ENCODE measurements around the gene CPT1C. TPM values are rescaled to one million over a fixed set of nuclear protein-coding genes. Genes with fewer than 3 reads are reported as not detected.

Gene CPT1C
- total and polyA plus RNA-seq, 2 donors (not counting 3 experiments of a cell fraction or from before 2014, with no cell fraction given): 45.7 to 80.8 TPM

- ChIA-PET POLR2A (no interaction called here), CTCF (interaction anchor here (0.9 to 2.9 kb wide), 4 partner anchors 9 to 110 kb away, joined by 3 to 9 read pairs (median 3); partner anchors contain the start of gene NOSIP)
- intact Hi-C loops (cut with micrococcal nuclease) (loop anchor here (2.0 kb wide), 1 partner anchor 27 kb away; no protein-coding TSS in a partner anchor), dilution Hi-C loops (cut with MboI; ENCODE audit: extremely low pct_ligation_motif_present, low sequenced_read_pairs) (no loop called here)
- Histone ChIP-seq H3K79me2 (ENCODE audit: control insufficient read depth, insufficient read depth, low read length) (no peaks in the 10 kb centered on the region), H3K4me1 (ENCODE audit: control insufficient read depth, extremely low read depth, insufficient read depth, low read length) (peaks cover 40% of the 10 kb centered on the region), H3K27ac (ENCODE audit: insufficient read depth, low read depth, low read length) (no peak overlapping the region), H3K9ac (replicated peaks; ENCODE audit: extremely low read depth, insufficient read depth, low read length) (peak overlapping the region; percentile 7), H3K4me3 (replicated peaks in 1 of 3; ENCODE audit: insufficient read depth in 1 of 3, low read depth in 1 of 3, low read length in 3 of 3) (peak overlapping the region; percentile 12 to 74 (median 56)), H4K20me1 (replicated peaks; ENCODE audit: control insufficient read depth, extremely low read depth, insufficient read depth, low read length) (no peaks in the 10 kb centered on the region), H3K9me3 (replicated peaks; ENCODE audit: control insufficient read depth, insufficient read depth, low read length) (no peaks in the 10 kb centered on the region), H3K27me3 (ENCODE audit: control insufficient read depth in 2 of 2, insufficient read depth in 2 of 2, low read length in 2 of 2) (no peaks in the 10 kb centered on the region), H3K36me3 (ENCODE audit: control insufficient read depth in 2 of 2, extremely low read depth in 1 of 2, insufficient read depth in 2 of 2, low read length in 2 of 2) (peaks cover 2 to 14% of the 10 kb centered on the region in 2 experiments), H3K4me2 (ENCODE audit: insufficient read depth, low read length) (peak overlapping the region; percentile 65), H3K9me1 (replicated peaks; ENCODE audit: control insufficient read depth, extremely low read depth, insufficient read depth, low read length) (no peaks in the 10 kb centered on the region), H2AFZ (ENCODE audit: low read depth, low read length) (peak overlapping the region; percentile 20)
- DNase-seq (ENCODE audit: low read depth, low spot score) (no peak), FAIRE-seq (peak; percentile 24)
- TF ChIP-seq JUN (IDR thresholded peaks at IDR 0.05; ENCODE audit: borderline replicate concordance, insufficient read depth, insufficient read length, low read depth): no peak
- no peak for TF ChIP-seq MAX (IDR thresholded peaks at IDR 0.05; ENCODE audit: insufficient read depth, insufficient read length)
- TF ChIP-seq POLR2A (IDR thresholded peaks at IDR 0.05; ENCODE audit: low read depth, low read length): peak; percentile 25
- no TSS peak for BruUV-seq (replicated peaks)
These were observed 749 bp upstream of the CPT1C start for GRCh38 chr19:49690079-49690655.

- Histone ChIP-seq H3K4me2 (ENCODE audit: insufficient read depth, low read length) (peak overlapping the region; percentile 87), H3K4me1 (ENCODE audit: control insufficient read depth, extremely low read depth, insufficient read depth, low read length) (peaks cover 40% of the 10 kb centered on the region), H3K27me3 (ENCODE audit: control insufficient read depth in 2 of 2, insufficient read depth in 2 of 2, low read length in 2 of 2) (no peaks in the 10 kb centered on the region), H3K4me3 (replicated peaks in 1 of 3; ENCODE audit: insufficient read depth in 1 of 3, low read depth in 1 of 3, low read length in 3 of 3) (peak overlapping the region; percentile 17 to 74 (median 59)), H2AFZ (ENCODE audit: low read depth, low read length) (peak overlapping the region; percentile 87), H3K79me2 (ENCODE audit: control insufficient read depth, insufficient read depth, low read length) (no peaks in the 10 kb centered on the region), H3K36me3 (ENCODE audit: control insufficient read depth in 2 of 2, extremely low read depth in 1 of 2, insufficient read depth in 2 of 2, low read length in 2 of 2) (peaks cover 0 to 6% of the 10 kb centered on the region in 2 experiments), H3K9me1 (replicated peaks; ENCODE audit: control insufficient read depth, extremely low read depth, insufficient read depth, low read length) (no peaks in the 10 kb centered on the region), H4K20me1 (replicated peaks; ENCODE audit: control insufficient read depth, extremely low read depth, insufficient read depth, low read length) (no peaks in the 10 kb centered on the region), H3K9ac (replicated peaks; ENCODE audit: extremely low read depth, insufficient read depth, low read length) (peak overlapping the region; percentile 6), H3K9me3 (replicated peaks; ENCODE audit: control insufficient read depth, insufficient read depth, low read length) (no peaks in the 10 kb centered on the region), H3K27ac (ENCODE audit: insufficient read depth, low read depth, low read length) (no peak overlapping the region)
- peak; percentile 76 for DNase-seq (ENCODE audit: low read depth, low spot score)
- intact Hi-C loops (cut with micrococcal nuclease) (loop anchor here (1.0 to 2.0 kb wide), 2 partner anchors 25 to 75 kb away; no protein-coding TSS in a partner anchor), dilution Hi-C loops (cut with MboI; ENCODE audit: extremely low pct_ligation_motif_present, low sequenced_read_pairs) (no loop called here)
- TF ChIP-seq POLR2AphosphoS5 (IDR thresholded peaks at IDR 0.05; ENCODE audit: insufficient read depth, low read depth, low read length) (peak; percentile 34), POLR2A (IDR thresholded peaks at IDR 0.05; ENCODE audit: low read depth, low read length) (peak; percentile 56), FOS (IDR thresholded peaks at IDR 0.05; ENCODE audit: borderline replicate concordance, insufficient read depth, low read length) (no peak), MAX (IDR thresholded peaks at IDR 0.05; ENCODE audit: insufficient read depth, insufficient read length) (peak; percentile 25)
- BruUV-seq (replicated peaks): no TSS peak
- FAIRE-seq: no peak
- CTCF ChIA-PET: interaction anchor here (1.5 to 2.9 kb wide), 2 partner anchors 11 to 111 kb away, joined by 3 to 9 read pairs; partner anchors contain the start of gene NOSIP
- POLR2A ChIA-PET: interaction anchor here (0.6 to 1.2 kb wide), 2 partner anchors 26 to 69 kb away, joined by 4 to 5 read pairs; no protein-coding TSS in a partner anchor
These were observed 579 bp downstream of the CPT1C start for GRCh38 chr19:49691243-49692146.
